Stimulated activated CD4-positive, alpha-beta T cell treated with anti-CD3 and anti-CD28 coated beads, Interleukin-12 subunit alpha, Interleukin-12 subunit beta, amount 100 ng/mL, for 48 hours (primary cell): Measurements from ENCODE around the gene MDN1.

Experiments
- DNase-seq, 3 donors: peaks; one replicate each; pipeline ENCODE4 v3.0.0-alpha.2; 2020; ENCODE audit warnings: low read depth in 2 of 3, low spot score in 1 of 3

MDN1 gene

DNA sequence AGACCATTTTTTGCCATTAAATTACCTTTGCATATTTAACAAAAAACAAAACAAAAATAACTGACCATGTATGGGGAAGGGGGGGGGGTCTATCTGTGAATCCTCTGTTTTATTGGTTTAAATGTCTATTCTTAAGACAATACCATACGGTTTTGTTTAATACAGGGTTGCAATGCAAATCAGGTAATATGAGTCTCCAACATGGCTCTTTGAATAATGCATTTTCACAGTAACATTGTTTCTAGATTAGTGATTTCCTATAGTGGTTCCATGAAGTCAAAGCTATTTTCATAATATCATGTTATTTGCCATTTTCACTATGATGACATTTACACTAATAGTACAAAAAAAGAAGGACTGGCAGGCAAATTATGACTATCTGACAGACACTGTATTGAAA is 116.3 kb downstream of the MDN1 start:
- no peak for DNase-seq

DNA sequence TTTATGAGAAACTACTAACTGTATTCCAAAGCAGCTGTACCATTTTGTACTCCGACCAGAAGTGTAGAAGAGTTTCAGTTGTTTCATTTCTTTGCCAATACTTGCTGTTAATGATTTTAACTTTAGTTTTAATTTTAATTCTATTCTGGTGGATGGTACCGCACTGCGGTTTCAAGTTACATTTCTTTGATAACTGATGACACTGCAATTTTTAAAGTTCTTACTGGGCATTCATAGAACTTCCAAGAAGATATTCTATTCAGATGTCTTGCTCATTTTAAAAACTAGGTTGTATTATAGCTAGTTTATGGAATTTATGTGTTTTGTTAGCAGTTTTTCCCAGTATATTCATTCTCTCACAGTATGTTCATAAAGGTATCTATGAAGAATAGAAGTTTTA is 117.2 kb downstream of the MDN1 start:
- DNase-seq = no peak

DNA sequence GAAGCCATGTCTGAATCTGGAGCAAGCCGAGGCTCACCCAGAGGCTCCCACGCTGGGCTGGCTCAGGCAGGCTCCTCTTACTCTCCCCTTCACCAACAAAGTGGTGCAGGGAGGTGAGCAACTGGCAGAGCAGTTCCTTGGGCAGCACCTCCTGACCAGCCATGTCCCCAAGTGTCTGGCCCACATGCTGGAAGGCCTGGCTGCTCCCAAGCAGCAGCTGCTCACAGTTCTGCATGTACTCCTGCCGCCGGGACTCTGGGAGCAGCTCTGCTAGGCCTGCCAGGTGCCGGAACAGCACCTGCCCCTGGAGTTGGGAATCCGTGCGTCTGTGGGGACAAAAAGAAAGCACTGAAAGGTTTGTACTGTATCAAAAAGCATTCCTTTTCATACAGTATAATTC is 123.9 kb downstream of the MDN1 start:
- DNase-seq = no peak

DNA sequence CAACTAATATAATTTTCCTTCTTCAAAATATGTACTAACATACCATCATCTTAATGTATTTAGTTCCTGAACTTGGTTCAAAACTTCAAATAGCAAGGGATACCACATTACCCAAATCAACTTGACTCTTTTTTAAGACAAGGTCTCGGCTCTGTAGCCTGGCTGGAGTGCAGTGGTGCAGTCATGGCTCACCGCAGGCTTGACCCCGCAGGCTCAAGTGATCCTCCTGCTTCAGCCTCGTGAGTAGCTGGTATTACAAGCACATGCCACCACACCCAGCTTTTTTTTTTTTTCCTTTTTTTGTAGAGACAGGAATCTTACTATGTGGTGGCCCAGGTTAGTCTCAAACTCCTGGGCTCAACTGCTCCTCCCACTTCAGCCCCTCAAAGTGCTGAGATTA is 125.2 kb downstream of the MDN1 start:
- no peak for DNase-seq

DNA sequence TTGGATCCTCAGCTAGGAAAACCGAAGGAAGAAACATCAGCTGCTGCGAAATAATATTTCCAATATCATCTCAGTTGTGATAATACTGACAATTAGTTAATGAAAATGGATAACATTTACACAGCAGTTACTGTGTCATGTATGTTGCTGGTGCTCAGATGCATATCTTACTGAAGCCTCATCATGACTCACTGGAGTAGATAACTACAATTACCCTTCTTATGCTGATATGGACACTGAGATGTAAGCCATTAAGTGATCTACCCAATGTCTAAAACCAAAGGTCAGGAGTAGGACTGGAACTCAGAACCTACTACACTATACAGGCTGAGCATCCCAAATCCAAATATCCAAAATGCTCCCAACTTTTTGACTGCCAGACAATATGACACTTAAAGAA is 126.4 kb downstream of the MDN1 start:
- no peak for DNase-seq

DNA sequence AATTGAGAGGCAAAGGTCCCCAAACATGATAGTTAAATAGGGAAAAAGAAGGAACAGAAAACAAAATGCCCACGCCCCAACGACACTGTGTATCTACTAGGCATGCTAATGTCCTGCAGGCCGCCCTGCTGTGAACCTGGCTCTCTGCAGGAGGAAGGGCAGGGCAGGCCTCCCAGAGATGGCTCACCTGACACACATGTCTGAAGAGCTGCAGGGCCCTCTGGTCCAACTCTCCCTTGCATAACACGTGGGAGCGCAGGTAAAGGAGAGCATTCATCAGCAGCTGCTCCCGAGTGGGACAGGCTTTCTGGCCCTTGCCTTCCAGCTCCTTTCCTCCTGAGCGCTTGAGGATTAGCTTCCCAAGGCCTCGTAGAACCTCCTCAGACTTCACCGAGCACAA is 127.3 kb downstream of the MDN1 start:
- no peak for DNase-seq

DNA sequence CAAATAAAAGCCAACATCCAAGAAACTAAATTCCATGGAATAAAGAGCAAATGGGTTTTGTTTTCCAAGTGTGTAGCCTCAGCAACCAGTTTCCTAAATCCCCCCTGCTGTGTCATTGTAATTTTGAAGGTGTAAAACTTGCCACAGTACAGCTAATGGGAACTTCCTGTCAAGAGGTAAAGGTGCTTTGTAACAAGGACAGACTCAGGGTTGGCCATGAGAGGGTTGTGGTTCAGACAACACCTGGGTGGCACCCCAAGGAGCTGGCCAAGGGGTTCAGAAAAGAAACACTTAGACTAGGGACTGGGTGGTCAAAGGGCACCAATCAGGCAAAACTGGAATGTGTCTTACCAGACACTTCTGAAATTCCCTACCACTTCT is 128.7 kb downstream of the MDN1 start:
- no peak for DNase-seq

DNA sequence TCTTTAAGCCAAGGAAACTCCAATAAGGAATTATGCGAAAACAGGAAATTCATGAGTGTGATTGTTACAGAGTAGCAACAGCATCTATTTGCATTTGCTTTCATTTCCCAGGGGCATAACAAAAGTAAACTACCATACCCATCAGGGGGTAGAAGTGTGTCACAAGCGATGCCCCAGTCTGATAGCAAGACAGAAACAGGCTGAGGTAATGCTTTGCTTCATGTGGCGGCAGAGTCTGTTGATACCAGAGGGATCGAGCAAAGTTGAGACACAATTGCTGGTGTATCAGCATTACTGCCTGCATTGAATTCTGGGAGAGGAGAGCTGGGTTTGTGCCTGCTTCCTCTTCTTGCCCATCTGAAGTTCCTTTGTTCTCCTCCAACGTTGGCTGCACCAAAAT is 129.9 kb downstream of the MDN1 start:
- no peak for DNase-seq

DNA sequence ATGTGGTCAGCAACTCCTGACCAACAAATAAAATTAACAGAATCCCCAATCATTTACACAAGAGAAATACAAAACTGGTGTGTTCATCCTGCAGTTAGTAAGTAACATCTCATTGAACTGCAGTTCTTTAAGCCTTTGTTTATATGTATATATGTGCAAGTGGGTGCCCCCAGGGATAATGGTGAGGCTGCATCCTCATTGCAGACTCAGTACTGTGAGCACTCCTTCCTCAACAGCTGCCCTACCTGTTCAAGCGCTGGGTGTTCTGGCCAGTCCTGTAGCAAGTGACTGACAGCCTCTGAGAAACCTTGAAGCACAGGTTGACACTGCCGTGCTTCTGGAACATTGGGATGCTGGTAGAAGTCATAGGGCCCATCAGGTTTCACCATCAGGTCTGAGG is 131.3 kb downstream of the MDN1 start:
- no peak for DNase-seq

DNA sequence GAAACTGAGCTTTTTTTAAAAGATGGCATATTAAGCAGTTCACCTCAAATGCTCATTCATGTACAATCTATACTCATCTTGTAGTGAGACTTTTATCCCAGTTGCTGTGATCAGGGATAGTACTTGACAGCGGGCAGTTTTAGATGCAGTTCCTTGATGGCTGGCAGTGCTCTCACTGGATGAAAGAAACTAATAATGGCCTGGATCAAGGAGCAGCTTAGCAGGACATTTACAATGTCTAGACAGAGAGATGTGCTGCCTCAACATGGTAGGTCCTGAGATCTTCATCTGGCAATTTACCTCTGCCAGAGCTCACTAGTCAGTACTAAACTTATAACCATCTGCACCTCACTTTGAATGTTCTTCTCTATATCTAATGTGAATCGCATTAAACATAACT is 134.3 kb downstream of the MDN1 start:
- DNase-seq = no peak

DNA sequence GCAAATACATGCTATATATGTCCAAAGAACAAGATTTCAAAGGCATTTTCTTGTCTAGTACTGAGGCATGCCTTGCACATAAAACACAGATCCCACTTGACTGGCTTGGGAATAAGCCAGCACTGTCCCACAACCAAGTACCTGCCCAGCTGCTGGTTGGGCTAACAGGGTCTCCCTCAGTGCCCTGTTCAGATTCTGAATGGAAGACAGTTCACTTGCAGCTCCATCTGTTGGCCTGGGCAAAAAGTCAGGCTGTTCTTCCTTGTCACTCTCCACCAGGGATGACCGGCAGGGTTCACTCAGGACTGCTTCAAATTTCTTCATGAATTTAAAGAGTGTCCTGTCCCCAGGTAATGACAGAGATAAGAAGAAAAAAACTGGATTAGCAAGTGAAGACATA is 136.6 kb downstream of the MDN1 start:
- no peak for DNase-seq

DNA sequence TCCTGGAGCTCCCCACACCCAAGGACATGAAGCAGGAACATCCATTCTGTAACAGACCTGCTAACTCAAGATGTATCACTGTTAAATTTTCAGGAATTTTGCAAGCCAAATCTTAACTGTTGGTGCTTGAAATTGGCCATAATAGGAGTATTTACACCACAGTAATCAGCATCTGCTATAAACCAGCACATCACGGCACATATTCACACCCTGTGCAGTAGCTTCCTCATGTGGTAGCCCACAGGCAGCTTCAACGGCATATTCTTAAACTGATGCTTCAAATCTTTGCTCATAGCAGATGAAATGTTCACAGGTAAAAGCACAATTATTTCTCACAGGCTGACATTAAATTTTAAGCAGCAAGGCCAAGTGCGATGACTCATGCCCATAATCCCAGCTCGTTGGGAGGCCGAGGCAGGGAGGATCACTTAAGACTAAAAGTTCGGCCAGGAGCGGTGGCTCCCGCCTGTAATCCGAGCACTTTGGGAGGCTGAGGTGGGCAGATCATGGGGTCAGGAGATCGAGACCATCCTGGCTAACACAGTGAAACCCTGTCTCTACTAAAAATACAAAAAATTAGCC is 137.5 kb downstream of the MDN1 start:
- DNase-seq = no peak

DNA sequence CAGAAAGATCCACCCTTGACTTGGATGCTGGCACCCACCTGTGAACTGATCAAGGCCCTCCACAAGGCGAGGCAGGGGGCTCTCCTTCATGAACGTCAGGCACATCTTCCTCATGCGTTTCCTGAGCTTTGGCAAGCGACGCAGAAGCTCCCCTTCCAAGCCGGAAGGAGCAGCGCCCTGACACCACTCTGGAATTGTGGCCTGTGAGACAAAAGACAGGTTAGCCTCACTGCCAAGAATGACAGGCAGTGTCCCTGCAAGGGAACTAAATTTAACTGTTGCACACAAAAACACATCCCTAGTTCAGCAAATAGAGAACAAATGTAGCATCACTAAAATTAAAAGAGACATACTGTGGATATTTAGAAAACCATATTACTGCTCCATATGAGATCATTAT is 139.0 kb downstream of the MDN1 start:
- no peak for DNase-seq

DNA sequence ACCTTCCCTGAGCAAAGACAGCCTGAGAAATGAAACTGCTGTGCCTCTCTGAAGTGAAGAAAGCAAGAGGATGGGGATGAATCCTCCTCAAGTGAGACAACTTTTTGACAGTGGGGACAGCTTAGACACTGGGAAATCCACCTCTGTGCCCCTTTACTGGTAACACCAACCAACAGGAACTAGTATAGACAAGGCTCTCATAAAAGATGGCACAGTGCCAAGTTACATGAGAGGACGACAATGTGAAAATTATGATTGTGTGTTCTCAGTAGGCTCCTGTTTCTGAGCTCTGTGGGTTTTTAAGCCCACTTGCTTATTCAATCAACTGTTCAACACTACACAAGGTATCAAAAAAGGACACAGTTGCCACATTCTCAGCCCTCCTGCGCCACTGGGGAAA is 139.4 kb downstream of the MDN1 start:
- DNase-seq = no peak

DNA sequence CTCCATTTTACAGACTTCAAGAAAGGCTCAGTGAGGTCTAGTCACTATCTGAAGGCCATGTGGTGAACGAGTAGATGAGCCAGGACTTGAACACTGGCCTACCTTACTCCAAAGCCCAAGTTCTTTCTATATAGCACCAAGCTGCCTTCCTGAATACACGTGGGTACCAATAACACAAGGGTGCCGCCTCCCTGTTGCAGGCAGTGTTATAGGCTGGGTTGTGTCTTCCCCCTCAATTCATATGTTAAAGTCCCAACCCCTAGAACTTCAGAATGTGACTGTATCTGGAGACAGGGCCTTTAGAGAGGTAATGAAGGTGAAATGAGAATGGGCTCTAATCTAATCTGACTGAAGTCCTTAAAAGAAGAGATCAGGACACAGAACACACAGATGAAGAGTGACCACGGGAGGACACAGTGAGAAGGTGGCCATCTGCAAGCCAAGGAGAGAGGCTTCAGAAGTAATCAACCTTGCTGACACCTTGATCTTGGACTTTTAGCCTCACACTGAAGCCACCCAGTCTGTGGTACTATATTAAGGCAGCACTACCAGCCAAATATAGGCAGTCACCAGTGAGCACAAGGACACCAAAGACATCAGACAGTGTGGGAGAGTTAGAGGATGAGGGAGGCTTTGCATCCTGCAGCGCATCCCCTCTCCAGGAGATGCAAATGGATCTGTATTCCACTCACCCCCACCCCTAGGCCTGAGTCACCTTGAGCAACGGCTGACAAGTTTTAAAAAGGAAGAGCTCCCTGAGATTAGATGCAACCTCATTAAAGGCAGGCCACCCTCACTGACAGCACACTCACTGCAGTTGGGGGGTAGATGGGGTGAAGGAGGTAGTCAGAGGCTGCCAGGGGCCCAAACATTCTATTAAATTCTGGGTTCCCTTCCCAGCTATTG is 140.1 kb downstream of the MDN1 start:
- no peak for DNase-seq

DNA sequence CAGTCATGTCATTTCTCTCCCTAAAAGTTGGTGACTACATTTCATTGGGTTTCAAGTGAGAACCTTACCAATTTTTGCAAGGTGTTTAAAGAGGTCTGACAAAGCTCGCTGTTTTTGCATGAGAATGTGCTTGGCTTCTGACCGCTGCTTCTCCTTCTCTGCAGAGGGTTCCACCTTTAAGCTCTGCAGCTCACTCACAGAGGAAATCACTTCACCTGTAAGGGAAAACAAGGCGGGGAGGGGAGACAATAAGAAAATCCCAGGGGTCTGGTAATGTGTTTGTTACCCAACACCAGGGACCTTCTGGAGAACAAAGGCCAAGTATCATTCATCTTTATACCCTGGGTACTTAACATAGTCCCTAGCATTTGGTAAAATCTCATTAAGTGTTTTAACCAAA is 141.1 kb downstream of the MDN1 start:
- no peak for DNase-seq

DNA sequence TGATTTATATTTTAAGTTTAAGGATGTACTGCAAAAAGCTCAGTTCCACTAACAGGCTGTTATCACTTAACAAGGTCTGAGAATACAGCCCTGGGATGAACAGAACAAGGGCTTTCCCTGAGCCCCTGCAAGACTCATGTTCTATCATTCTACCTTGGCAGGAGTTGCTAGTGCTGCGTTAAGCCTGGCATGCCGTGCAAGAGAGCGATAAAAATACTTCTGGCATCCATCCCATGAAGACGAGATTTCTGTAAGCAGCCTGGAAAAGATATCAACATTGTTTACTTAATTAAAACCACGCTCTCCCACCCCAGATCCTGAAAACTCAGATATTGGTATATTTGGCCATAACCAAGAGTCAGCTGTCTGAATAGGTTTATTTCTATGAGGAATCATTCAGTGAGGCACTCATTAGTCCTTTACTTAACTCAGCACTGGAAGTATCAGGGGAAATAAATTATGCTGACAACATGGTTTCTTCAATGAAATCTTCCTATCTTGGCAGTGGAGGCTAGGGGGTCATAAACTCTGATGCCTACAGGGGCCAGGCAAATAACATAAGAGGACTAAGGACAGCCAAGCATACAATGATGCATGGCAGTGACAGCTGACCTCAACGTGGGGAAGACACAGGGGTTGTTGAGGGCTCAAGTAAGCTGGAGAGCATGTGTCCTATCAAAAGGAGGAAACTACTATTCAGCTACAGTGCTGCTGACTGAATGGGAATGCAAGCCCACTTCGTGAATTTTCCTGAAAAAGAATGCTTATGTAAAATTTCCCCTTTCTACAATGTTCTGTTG is 143.4 kb downstream of the MDN1 start:
- DNase-seq = no peak

DNA sequence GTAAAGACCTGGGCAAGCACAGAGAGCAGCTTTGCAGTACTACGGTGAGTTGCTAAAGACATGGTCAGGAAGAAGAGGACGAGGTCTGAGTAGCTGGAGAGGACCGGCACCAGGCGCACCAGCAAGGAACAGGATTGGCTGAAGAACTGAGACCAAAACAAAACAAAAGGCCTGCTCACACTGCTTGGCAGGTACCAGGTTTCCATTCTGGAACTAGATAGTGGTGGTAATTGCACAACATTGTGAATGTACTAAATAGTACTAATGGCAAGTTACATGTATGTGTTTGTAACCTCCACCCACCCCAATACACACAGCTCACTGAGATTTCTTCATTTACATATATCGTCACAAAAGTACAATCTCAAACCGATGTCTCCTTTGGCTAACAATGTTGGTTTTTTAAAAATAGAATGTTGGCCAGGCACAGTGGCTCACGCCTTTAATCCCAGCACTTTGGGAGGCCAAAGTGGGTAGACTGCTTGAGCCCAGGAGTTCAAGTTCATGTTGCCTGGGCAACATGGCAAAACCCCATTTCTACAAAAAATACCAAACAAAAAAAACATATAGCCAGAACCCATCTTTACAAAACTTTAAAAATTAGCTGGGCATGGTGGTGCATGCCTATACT is 148.5 kb downstream of the MDN1 start:
- DNase-seq = no peak

DNA sequence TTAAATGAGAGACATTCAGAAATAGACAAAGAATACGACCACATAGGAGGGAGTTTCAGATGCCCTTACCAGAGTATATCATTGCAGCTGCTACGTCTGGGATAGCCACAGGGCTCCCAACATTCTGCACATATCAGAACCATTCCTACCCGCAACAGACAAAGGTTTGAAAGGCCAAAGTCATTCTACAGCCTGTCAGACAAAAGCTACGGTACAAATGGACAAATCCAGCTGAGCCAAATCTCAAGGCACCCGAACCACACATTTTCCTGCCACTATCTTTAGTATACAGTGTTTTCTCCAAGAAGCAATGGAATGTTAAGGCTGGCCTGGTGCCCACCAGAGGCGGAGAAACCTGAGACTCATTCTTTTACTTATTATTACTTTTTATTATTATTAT is 150.6 kb downstream of the MDN1 start:
- no peak for DNase-seq

DNA sequence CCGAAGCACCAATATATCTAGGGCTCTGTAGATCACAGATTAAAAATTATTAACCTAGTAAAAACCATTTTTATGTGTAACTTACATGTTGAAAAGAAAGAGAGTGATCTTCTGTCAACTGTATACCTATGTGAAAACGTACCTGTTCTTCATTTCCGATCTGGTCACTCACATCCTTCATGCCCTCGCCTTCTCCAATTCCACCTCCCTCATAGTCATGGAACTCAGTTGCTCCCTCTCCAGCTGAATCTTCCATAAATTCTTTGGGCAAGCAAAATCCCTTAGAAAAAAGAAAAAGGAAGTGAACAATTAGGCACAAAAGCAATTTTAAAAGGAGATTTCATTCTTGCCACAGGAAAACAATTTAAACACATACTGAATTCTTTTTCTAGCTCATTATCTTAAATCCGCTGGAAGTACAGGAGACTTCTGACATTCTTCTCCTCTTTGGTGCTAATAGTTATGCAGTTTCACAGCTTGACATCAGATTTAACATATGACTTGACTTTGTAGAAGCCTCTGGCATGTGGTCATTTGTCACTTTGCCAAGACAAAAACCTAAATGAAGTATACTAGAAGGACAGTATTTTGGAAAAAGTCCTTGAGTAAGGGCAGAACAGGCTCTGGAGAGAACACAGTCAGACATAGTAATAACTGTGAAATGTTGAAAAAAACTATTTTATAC is 151.6 kb downstream of the MDN1 start:
- no peak for DNase-seq

DNA sequence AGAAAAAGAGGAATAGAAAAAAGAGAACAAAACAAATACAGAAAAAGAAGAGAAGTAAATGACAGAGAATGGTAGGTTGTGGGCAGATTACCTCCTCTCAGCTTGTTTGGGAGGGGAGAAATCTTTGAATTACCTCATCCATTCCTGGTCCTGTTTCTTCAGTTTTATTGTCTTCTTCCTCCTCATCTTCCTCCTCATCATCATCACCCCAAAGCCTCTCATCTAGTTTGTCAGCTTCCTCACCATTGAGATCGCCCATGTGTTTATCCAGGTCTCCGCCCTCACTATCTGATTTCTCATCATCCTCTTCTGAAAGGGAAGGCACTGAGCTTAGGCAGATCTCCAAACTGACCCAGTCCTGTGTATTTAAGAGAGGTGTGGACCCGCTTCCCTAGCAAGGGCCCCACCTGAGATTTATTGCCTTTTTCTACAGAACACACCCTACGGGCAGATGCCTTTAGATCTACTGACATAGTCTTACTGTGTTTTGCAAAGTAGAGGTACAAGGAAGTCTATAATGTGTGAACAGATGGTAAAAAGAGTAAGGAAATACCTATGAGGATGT is 156.9 kb downstream of the MDN1 start:
- no peak for DNase-seq
